Neural cell (in vitro differentiated cells): ENCODE data around the gene ZNF879.

Source experiments
- RAD21 ChIP-seq: fragments of 450-650 bp; conservative IDR thresholded peaks from 2 replicates; pipeline ENCODE4 v1.6.1; 2014; ENCODE audit warnings: antibody characterized with exemption, mild to moderate bottlenecking, moderate library complexity
- TAF1 ChIP-seq: IDR thresholded peaks from 2 replicates; pipeline ENCODE4 v1.6.1; 2012; ENCODE audit warnings: low read depth
- TF ChIP-seq, protein P1 (sequence below): fragments of 450-650 bp; IDR thresholded peaks from 2 replicates; pipeline ENCODE4 v1.5.1; 2014; ENCODE audit warnings: antibody characterized with exemption, mild to moderate bottlenecking, moderate library complexity; ENCODE audit not compliant: poor library complexity, severe bottlenecking

GRCh38 chr5:179023528-179024189 is at the start of gene ZNF879:
- TF ChIP-seq, protein P1, sequence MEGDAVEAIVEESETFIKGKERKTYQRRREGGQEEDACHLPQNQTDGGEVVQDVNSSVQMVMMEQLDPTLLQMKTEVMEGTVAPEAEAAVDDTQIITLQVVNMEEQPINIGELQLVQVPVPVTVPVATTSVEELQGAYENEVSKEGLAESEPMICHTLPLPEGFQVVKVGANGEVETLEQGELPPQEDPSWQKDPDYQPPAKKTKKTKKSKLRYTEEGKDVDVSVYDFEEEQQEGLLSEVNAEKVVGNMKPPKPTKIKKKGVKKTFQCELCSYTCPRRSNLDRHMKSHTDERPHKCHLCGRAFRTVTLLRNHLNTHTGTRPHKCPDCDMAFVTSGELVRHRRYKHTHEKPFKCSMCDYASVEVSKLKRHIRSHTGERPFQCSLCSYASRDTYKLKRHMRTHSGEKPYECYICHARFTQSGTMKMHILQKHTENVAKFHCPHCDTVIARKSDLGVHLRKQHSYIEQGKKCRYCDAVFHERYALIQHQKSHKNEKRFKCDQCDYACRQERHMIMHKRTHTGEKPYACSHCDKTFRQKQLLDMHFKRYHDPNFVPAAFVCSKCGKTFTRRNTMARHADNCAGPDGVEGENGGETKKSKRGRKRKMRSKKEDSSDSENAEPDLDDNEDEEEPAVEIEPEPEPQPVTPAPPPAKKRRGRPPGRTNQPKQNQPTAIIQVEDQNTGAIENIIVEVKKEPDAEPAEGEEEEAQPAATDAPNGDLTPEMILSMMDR: peak; percentile 26
- peak; percentile 34 for TF ChIP-seq TAF1
- TF ChIP-seq RAD21: peak; percentile 47
